Posterior vena cava (tissue), 2 donors: Measurements from ENCODE around the gene METRNL. TPM values are rescaled to one million over a fixed set of nuclear protein-coding genes. Genes with fewer than 3 reads are reported as not detected.

Source experiments
- DNase-seq: peaks from one replicate; pipeline ENCODE4 v3.0.0-alpha.2; 2020; ENCODE audit warnings: low spot score
- intact Hi-C, 2 donors: fragments of 100-400 bp; cut with DNase I; formaldehyde crosslinking; loops; one replicate each; pipeline versions ENCODE4 v1.14.1 to v1.14.2; 2022 to 2023
- total RNA-seq, 2 donors: library from RNA; stranded (reverse); fragmentation: NEBNext Ultra II Directional; extraction: Animal tissue kit (Norgen Biotek cat#: 25700); gene quantifications; one replicate each; pipeline ENCODE4 v1.2.1, GENCODE V29; 2021
- donor health status: DM: yes; HTN: yes; CAD: no.
- donor health status: DM: yes; HTN: yes; CAD: no.

The METRNL gene
- total RNA-seq, 2 donors from 2014 or later: 80.5 to 101 TPM

DNA sequence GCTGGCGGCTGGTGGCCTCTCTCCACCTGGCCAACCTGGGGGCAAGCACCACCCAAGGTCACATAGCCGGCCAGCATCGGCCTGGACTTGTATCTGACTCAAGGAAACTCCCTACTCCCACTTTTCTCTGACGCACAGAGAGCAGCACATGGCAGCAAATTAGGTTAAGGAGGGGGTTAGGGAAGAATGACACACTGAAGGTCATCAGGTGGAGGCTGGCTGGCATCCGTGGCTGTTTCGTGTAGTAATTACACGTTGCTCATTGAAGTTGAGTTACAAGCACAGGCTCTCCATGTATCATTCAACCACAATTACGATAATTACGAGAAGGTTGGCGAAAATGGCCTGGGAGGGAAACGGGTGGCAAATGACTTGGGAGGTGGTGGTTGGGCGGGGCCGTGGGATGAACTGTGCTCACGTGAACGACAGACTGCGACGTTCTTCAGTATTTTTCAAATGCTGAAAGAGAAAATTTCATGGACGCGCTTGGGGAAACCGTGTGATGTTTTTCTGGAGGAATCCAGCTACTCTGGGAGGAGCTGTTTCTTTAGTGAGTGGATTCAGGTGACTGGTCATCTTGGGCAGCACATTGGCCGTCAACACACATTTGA lies 4.0 kb upstream of the METRNL start:
- intact Hi-C loops: no loop called here
- no peak for DNase-seq

DNA sequence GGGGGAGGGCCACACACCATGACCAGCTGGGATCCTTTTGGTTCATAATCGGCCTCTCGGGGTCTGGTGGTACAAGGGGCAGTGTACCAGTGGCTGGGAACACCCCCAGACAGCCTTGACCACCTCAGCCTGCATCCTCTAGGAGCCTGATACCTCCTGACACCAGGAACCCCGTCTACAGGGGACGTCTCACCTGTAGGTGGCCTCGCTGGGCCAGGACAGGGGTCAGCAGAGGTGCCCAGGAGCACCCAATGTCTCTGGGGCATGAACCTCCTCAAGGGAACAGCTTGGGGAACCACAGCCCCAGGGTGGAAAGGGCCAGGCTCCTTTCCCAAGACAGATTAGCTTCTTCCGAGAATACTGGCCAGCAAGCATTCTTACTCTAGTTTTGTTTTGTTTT lies 2.5 kb upstream of the METRNL start:
- intact Hi-C loops: no loop called here
- no peak for DNase-seq

DNA sequence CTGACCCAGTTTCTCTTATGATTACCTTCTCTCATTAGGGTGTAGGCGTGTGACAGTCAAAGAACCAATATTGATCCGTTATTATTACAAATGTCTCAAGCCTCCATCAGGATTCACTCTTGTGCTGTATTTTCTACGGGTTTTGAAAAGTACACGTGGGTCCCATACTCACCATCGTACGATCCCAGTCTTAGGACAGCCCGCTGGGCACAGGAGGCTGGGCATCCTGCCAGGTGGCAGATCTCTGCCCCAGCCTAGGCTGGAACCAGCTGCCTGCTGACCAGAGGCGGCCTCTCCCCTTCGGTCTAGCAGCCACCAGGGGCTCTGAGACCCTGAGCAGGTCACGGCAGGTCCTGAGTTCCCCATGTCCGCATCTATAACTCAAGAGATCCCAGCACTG lies 2.0 kb upstream of the METRNL start:
- DNase-seq: no peak
- intact Hi-C loops: no loop called here

DNA sequence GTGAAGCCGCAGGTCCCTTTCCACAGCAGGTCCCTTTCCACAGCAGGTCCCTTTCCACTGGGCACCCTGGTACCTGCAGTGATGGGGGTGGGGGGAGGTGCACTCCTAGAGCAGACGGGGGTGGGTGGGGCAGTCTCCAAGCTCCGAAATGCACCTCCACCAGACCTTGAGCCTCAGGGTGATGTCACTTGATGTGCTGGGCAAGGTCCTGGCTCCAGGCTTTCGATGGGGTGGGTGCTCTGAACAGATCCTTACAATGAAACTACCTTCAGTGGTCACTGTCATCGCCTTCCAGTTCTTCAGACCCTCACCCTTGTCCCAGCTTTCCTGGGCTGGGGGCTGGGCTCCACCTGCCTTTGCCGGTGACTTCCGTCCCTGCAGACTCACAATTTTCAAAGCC lies 1.5 kb upstream of the METRNL start:
- no peak for DNase-seq
- intact Hi-C loops: no loop called here

DNA sequence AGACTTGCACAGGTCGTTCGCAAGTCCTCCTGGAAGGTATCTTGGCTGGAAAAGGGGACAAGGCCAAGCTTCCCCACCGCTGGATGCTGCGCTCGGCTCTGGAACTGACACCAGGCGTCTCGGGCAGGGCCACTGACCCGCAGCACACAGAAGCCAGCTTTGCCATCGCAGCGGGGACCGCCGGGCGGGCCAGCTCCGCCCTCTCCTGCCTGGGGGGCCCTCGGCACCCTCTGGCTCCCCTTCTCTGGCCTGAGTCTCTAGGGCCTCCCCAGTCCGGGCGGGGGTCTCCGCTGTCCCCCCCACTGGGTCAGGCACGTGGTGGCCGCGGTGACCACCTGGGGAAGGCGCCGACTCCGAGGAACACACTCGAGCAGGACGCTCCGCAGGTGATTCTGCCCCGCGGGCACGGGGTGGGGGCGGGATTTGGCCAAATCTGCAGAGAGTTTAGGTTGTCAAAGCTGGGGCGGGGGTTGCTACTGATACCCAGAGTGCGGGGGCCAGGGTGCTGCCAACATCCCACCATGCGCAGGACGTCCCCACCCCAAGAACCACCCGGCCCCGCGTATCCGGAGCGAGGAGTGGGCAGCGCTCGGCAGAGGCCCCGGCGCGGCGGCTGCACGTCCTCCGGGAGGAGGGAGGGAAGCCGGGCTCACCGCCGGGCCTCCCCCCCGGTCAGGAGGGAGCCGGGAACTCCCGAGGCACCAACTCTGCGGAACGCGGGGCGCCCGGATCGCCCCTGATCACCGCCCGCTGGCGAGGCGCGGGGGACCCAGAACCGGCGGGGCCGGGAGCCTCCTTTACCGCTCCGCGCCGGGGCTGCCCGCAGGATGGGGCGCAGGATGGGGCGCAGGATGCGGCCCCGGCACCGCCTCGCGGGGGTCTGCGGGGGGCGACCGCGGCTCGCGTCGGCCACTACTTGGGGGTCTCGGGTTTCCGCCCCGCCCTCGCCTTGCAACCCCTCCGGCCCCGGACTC lies 744 bp upstream of the METRNL start:
- intact Hi-C loops: no loop called here
- no peak for DNase-seq

DNA sequence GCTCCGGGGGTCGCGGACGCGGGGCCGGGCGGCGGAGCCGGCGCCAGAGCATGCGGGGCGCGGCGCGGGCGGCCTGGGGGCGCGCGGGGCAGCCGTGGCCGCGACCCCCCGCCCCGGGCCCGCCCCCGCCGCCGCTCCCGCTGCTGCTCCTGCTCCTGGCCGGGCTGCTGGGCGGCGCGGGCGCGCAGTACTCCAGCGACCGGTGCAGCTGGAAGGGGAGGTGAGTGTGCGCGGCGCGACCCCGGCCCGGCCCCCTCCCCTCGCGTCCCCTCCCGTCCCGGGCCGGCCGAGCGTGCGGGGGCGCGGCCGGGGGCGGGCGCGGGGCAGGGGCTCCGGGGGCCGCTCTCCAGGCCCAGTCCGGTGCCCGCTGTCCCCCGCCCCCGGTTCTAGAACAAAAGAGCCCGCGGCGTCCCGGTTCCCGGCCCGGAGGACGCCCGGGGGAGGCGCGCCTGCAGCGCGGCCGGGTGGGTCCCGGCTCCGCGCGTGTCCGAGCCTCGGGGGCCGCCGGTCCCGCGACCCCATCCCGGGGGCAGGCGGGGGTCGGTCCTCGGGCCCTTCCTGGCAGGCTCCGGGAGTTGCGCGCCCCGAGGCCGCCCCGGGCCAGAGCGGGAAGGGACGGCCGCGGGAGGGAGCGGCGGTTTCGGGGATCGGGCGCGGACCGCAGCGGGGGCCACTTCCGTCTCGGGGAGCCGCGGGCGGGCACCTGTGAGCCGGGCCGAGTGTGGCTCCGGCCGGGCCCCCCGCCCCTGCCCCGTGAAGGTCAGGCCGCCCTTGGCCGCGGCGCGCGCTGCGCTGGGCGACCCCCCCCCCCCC lies 563 bp downstream of the METRNL start:
- DNase-seq: no peak
- intact Hi-C loops: no loop called here

DNA sequence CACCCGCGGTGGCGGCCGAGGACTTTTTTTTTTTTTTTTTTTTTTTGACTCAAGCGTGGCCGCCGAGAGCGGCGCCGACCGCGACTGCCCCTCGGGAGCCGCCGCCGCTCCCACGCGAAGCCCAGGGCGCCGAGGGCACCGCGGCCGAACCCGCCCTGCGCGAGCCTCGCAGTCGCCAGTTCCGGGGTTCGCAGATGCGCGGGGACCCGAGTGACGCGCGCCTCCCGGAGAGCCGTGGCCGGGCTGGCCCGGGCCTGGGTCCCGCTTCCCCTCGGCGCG lies 1.1 kb downstream of the METRNL start:
- intact Hi-C loops: no loop called here
- DNase-seq: no peak

DNA sequence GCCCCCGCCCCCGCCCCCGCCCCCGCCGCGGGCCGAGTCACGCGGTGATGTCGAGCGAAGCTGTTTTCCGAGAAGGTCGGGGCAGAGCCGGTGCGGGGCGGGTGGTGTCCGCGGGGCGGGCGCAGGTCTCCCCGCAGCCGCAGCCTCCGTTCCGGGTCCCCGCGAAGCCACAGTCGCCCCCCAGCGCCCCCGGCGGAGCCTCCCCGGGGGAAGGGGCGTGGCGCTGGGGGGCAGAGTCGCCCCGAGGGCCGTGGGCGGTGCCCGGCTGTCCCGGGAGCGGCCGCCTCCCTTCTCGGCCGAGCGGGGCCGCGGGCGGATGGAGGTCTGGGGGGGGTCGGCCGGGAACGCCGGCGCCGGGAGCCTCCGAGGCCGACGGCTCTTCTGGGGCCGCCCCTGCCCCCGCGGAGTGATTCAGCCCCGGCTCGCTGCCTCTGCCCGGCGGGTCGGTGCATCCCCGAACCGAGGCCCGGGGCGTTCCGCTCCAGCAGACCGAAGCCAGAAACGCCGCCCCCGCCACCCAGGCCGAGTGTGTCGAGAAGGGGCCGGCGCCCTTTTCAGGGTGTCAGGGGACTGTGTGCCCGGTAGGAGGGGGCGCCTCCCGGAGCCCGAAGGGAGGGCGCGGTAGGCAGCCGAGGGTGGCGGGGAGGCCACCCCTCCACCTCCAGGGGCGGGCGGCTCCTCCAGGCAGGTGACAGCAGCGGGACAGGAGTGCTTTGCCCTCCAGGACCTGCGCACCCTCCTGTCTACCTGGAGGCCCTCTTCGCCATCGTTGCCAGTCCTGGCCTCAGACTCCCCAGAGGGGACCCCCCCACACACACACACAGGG lies 1.7 kb downstream of the METRNL start:
- no peak for DNase-seq
- intact Hi-C loops: no loop called here

DNA sequence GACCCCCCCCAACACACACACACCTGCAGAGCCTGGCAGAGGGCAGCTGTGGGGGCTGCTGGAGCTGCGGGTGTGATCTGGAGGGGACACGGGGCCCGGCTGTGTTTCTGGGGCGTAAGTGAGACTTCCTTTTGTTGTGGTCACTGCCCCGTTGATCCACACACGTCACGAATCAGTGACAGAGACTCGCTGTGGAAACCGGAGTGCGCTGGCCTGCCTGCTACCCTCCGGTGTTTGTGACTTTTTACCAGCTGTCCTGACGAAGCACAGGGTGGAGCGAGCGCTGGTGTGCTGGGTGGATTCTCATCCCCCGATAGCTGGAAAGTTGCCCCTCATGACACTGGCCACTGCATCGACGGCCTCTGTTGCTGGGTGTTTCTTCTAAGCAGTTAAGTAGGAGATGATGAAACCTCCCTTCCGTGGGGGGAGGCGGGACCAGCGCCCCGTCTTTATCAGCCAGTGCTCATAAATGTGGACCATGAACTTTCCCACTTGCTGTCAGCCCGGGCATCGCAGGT lies 2.3 kb downstream of the METRNL start:
- intact Hi-C loops: no loop called here
- DNase-seq: peak; percentile 92

DNA sequence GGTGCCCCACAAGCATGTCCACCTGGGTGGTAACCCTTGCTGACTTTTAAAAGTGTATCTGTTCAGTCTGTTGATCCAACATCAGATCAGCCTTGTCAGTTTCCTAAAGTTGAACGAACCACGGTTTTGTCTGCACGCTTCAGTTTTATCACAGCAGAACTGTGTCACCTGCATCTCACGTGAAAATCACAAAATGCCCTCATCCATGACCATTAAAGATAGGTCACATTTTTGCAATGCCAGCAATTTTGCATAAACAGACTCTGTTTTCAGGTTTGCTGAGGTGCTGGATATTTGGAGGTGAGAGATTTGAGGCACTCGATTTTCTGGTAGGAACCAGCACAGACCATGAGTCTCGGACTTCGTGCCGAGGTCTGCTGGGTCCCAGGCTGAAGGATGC lies 3.0 kb downstream of the METRNL start:
- intact Hi-C loops: no loop called here

DNA sequence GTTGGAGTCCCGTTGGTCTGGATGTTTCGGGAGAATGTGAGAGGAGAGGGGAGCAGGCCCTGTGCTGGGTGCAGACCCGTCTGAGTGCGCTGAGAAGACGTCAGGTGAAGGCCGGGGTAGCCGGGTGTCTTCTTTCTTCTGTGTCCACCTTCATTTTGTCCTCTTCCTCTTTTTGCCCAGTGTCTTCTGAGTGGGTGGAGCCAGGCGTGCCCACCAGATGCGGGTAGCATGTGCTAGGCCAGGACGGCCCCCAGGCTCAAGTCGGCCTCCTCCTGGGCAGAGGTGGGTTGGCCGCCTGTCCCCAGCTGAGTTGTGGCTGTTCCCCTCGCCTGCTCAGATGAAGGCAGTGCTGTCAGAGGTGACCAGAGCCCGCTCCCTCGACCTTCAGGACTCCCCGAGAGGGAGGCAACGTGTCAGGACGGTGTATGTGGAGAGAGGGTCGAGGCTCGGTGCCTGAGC lies 3.5 kb downstream of the METRNL start:
- intact Hi-C loops: no loop called here
- DNase-seq: no peak

More for the DNA sequence above, 3.0 kb downstream of the METRNL start:
- DNase-seq: no peak

DNA sequence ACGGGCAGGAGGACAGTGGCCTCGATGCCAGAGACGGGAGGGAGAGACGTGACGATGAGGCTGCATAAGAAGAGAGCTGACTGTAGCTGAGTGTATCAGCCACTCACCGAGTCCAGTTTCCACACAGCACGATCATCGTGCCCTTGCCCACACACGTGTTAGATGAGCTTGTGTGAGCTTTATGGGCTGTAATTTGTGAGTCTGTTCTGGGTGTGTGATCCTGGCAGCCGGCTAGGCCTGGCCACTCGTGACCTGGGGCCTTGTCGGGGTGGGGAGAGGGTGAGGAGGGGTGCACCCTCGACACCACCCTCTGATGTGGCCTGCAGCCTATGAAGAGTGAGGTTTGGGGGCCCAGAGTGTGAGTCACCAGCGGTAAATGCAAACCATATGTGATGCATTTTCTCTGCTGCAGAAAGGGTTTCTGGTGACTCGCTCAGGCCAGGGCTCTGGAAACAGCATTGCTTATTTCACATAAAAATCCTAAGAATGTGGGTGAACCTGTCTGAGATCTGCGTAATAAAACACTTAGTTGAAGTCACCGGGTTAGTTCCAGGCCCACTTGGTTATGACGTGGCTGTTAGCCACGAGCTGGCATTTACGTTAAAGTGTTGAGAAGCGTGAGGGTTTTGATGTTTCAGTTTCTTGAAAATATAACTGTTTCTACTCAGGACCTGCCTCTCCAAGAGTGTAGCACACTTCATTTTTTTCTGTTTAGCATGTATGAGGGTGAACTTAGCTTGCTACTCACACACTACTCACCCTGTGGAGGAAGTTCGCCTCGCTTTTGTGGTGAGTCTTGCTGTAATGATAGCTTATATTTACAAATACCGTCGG lies 4.2 kb downstream of the METRNL start:
- intact Hi-C loops: no loop called here

DNA sequence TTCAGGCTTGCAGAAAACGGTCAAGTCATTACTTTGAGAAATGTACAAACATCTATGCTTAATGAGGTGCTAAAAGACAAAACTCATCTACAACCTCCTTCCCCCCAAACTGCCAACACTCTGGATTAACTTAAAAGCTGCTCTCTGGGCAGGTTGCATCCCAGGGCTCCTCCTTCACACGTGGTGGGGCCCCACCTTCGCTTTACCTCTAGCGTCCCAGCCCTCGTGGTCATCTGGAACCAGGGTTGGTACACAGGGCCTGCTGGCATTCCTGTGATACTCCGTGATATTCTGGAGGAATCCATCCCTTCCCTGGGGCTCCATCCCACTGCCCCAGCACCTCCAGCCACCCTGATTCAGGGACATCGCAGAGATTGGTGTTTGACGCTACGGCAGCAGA lies 4.8 kb downstream of the METRNL start:
- intact Hi-C loops: no loop called here
- DNase-seq: no peak

More for the DNA sequence above, 4.2 kb downstream of the METRNL start:
- DNase-seq: peak; percentile 91

DNA sequence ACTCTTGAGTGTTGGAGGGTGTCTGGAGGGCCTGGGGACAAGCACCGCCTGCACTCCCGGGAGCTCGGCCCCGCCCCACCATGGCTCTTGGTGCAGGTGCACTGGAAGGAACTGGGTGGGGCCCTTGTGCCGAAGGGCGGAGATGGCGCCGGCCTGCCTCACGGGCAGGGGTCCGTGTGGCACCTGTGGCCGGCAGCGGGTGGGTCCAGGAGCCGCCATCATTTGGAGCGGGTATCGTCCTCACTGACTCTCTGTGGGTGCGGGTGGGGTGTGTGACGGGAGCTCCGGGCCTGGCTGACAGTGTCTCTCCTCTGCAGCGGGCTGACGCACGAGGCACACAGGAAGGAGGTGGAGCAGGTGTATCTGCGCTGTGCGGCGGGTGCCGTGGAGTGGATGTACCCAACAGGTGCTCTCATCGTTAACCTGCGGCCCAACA lies 5.2 kb downstream of the METRNL start:
- no peak for DNase-seq
- intact Hi-C loops: no loop called here

DNA sequence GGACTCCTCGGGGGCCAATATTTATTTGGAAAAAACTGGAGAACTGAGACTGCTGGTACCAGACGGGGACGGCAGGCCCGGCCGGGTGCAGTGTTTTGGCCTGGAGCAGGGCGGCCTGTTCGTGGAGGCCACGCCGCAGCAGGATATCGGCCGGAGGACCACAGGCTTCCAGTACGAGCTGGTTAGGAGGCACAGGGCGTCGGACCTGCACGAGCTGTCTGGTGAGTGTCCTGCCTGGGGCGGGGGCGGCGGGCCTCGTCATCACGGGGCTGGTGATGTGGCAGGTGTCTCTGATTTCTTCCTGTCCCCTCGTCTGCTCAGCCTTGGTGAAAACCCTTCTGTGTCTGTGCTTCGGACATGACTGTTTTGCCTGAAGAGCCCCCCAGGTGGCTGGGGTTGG lies 5.7 kb downstream of the METRNL start:
- intact Hi-C loops: no loop called here
- DNase-seq: no peak

DNA sequence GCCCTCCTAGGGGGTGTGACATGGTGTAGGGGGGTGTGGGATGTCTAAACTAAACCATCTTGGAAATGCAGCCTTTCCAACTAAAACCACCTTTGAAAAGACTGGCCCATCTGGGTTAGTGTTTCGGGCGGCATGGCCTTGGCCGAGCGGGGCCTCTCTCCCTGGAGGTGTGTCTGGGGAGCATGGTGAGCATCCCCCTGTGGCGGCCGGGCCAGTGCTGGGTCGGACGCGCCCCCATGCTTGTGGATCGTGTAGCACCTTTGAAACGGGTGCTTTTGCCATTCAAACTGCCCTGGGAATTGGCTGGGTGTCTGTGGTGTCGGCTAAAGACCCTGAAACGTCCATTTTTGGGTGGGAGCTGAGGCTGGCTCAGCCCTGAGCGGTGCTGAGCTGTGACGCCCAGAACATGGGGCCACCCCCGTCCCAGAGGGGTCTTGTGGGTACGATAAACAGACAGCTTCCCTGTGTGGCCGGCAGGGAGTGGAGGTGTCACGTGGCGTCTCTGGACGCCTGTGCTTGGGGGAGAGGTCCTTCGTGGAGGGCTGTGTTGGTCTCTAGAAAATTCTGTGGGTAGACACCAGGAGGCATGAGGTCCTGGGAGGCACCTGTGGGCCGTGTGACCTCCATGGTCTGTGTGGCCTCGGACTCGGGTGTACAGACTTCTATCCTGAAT lies 6.3 kb downstream of the METRNL start:
- intact Hi-C loops: no loop called here

DNA sequence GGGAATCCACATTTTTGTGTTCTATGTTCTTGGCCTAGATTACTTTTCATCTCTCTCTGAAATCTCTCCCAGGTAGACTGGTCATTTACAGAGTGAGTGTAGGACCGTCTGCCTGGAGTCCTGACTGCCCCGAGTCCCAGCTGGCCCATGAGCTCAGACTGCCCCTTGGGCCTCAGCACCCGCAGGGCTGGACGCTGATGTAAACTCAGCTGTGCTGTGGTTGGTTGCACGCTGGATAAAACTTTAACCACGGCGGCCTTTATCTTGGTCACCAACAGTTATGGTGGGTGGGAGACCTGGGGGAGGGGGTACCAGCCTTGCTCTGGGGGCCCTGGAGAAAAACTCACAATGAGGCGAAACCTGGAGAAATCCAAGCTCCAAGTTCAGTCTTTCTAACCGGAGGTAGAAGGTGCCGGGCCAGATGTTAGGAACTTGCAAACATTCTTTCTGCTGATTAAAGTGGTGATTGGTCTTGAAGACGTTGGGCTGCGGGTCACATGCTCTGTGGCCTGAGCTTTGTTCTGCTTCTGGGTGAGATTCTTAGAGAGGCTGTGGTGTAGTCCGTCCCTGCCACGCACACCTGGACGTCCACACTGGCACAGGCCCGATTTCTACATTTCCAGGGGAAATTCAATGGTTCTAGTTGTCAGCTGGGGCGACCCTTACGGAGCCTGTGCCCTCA lies 6.9 kb downstream of the METRNL start:
- DNase-seq: no peak
- intact Hi-C loops: no loop called here

More for the DNA sequence above, 6.3 kb downstream of the METRNL start:
- DNase-seq: no peak
